ENCODE measurements around the gene MBP. TPM values are rescaled to one million over a fixed set of nuclear protein-coding genes. Genes with fewer than 3 reads are reported as not detected.

MBP gene
- total RNA-seq, 4 donors from 2014 or later: 28.6 to 55.0 (median 50.4) TPM

DNA sequence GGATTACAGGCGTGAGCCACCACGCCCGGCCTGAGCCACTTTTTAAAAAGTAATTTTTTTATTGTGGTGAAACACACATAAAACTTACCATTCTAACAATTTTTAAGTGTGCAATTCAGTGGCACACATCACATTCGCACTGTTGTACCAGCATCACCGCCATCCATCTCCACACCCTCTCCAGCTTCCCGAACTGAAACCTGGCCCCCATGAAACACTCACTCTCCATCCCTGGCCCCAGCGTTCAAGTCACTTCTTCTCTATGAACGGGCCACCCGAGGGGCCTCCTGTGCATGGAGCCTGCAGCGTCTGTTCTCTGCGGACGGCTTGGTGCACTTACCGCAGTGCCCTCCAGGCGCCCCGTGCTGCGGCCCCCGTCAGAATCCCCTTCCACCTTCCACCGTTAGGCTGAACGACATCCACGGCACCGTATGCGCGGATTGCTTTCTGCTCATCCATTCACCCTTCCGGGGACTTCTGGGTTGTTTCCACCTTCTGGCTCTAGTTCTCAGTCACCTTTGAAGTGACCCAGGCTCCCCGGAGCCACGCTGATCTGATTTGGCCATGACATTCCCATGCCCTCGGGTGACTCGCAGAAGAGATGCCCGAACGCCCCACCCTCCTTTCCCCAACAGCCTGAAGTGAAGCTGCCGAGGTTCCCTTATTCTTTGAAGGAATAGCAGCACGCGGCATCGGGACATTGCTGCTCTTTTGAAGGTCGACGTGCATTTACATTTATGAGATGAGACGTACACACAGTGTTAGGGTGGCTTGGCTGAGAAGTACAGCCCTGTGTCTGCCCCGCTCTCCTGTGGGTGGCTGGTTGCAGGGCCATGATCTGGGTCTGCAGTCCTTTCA is 134.4 kb downstream of the MBP start:
- in situ Hi-C loops (cut with MboI; ENCODE audit: low sequenced_read_pairs in 4 of 4): loop anchor here in 3 of 4 donors (10.0 to 25.0 kb wide), 3 partner anchors 186 to 214 kb away; partner anchors contain the start of gene ZNF236 (in 1 of the 3)
- TF ChIP-seq, protein P1, sequence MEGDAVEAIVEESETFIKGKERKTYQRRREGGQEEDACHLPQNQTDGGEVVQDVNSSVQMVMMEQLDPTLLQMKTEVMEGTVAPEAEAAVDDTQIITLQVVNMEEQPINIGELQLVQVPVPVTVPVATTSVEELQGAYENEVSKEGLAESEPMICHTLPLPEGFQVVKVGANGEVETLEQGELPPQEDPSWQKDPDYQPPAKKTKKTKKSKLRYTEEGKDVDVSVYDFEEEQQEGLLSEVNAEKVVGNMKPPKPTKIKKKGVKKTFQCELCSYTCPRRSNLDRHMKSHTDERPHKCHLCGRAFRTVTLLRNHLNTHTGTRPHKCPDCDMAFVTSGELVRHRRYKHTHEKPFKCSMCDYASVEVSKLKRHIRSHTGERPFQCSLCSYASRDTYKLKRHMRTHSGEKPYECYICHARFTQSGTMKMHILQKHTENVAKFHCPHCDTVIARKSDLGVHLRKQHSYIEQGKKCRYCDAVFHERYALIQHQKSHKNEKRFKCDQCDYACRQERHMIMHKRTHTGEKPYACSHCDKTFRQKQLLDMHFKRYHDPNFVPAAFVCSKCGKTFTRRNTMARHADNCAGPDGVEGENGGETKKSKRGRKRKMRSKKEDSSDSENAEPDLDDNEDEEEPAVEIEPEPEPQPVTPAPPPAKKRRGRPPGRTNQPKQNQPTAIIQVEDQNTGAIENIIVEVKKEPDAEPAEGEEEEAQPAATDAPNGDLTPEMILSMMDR (IDR thresholded peaks at IDR 0.05 in 4 of 5, conservative IDR thresholded peaks at IDR 0.05 in 1 of 5): no peak
- TF ChIP-seq POLR2A (IDR thresholded peaks at IDR 0.05): no peak

DNA sequence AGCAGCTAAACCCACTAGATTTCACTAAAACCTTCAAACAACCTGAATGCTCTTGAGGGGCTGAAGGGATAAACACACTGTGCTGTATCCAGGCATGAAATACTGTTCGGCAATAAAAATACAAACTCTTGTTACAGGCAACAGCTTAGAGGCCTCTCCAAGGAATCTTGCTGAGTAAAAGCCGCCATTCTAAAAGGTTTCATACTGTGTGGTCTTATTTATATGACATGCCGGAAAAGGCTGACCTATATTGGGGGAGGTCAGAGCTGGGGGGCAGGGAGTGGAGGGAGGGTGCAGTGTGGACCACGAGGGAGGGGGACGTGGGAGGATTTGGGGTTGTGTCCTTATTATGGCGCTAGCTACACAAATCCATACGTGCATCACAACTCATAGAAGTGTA is 136.2 kb downstream of the MBP start:
- TF ChIP-seq, protein P1 (IDR thresholded peaks at IDR 0.05 in 4 of 5, conservative IDR thresholded peaks at IDR 0.05 in 1 of 5): no peak
- no peak for TF ChIP-seq POLR2A (IDR thresholded peaks at IDR 0.05)
- ATAC-seq (no peak), DNase-seq (no peak)
- Histone ChIP-seq H3K27me3 (no peaks in the 10 kb centered on the region), H3K27ac (no peak overlapping the region), H3K4me1 (no peaks in the 10 kb centered on the region), H3K36me3 (no peaks in the 10 kb centered on the region), H3K4me3 (no peak overlapping the region), H3K9me3 (no peaks in the 10 kb centered on the region)
- in situ Hi-C loops (cut with MboI; ENCODE audit: low sequenced_read_pairs in 4 of 4): loop anchor here in 3 of 4 donors (10.0 to 25.0 kb wide), 3 partner anchors 184 to 216 kb away; partner anchors contain the start of gene ZNF236 (in 1 of the 3)
- intact Hi-C loops (cut with DNase I; ENCODE audit: low total_unique reads): no loop called here

More for the DNA sequence above, 134.4 kb downstream of the MBP start:
- H3K27me3 ChIP-seq: no peaks in the 10 kb centered on the region
- H3K4me1 ChIP-seq: peaks cover 0 to 5% of the 10 kb centered on the region in 2 donors
- intact Hi-C loops (cut with DNase I; ENCODE audit: low total_unique reads): no loop called here
- H3K4me3 ChIP-seq: no peak overlapping the region
- H3K27ac ChIP-seq: no peak overlapping the region
- H3K36me3 ChIP-seq: no peaks in the 10 kb centered on the region
- no peak for ATAC-seq
- no peaks in the 10 kb centered on the region for H3K9me3 ChIP-seq
- no peak for DNase-seq

DNA sequence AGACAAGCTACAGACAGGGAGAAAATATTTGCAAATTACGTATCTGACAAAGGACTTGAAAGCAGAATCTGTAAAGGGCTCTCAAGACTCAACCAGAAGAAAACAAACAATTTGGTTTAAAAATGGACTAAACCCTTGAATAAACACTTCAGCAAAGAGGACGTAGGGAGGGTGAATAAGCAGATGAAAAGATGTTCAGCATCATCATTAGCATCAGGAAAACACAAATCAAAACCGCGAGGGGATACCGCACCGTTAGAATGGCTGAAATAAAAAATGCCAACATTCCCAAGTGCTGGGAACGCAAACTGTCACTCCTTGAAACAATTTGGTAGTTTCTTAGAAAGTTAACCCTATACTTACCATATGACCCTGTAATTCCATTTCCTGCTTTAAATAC is 136.7 kb downstream of the MBP start:
- Histone ChIP-seq H3K36me3 (no peaks in the 10 kb centered on the region), H3K27me3 (no peaks in the 10 kb centered on the region), H3K4me3 (no peak overlapping the region), H3K9me3 (no peaks in the 10 kb centered on the region), H3K27ac (no peak overlapping the region), H3K4me1 (no peaks in the 10 kb centered on the region)
- DNase-seq (no peak), ATAC-seq (no peak)
- no peak for TF ChIP-seq POLR2A (IDR thresholded peaks at IDR 0.05)
- TF ChIP-seq, protein P1 (IDR thresholded peaks at IDR 0.05 in 4 of 5, conservative IDR thresholded peaks at IDR 0.05 in 1 of 5): no peak
- in situ Hi-C loops (cut with MboI; ENCODE audit: low sequenced_read_pairs in 4 of 4) (loop anchor here in 3 of 4 donors (10.0 to 25.0 kb wide), 3 partner anchors 184 to 216 kb away; partner anchors contain the start of gene ZNF236 (in 1 of the 3)), intact Hi-C loops (cut with DNase I; ENCODE audit: low total_unique reads) (no loop called here)

DNA sequence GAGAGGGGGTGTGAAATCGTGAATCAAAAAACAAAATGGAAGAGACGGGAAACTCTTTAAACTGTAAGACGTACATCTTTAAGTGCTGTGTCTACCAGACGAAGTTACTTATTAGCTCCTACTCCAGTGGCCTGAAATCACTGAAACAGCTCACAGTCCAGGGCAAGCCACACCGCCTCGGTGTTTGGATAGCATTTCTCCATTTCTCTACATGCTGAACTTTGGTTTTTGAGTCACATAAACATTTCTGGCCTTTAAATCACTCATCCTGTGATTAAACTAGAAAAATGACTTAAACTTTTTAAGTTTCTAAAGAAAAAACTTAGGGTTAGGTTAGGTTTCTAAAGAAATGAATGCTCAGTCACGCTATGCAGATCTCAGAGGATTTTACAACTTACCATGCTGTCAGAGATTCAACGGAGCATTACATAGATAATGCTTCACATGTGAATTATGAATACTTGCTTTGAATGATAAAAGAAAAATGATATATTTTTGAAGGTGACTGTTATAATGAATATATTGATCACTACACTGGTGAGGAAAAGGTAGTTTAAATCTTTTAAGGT is 138.4 kb downstream of the MBP start:
- no peaks in the 10 kb centered on the region for H3K27me3 ChIP-seq
- in situ Hi-C loops (cut with MboI; ENCODE audit: low sequenced_read_pairs in 4 of 4): loop anchor here in 3 of 4 donors (10.0 to 25.0 kb wide), 3 partner anchors 182 to 218 kb away; partner anchors contain the start of gene ZNF236 (in 1 of the 3)
- DNase-seq (no peak), ATAC-seq (no peak)
- no peaks in the 10 kb centered on the region for H3K4me1 ChIP-seq
- TF ChIP-seq POLR2A (IDR thresholded peaks at IDR 0.05): no peak
- TF ChIP-seq, protein P1 (IDR thresholded peaks at IDR 0.05 in 4 of 5, conservative IDR thresholded peaks at IDR 0.05 in 1 of 5): no peak
- intact Hi-C loops (cut with DNase I; ENCODE audit: low total_unique reads): no loop called here
- no peaks in the 10 kb centered on the region for H3K9me3 ChIP-seq
- no peaks in the 10 kb centered on the region for H3K36me3 ChIP-seq
- no peak overlapping the region for H3K27ac ChIP-seq
- no peak overlapping the region for H3K4me3 ChIP-seq

Measured in gastrocnemius medialis (tissue), 4 donors.